GM21447 (cell line): ENCODE results near the gene YIPF1.
"Not testable (repeated sequence)": the region's sequence is repeated elsewhere in the genome, so short reads cannot be mapped to it uniquely, and the experiment has no call there.

ENCODE experiments used
- ATAC-seq: cut with Tn5 transposase; IDR thresholded peaks from one replicate; pipeline ENCODE4 v1.9.1; 2021; ENCODE audit not compliant: unreplicated experiment

The YIPF1 gene

DNA sequence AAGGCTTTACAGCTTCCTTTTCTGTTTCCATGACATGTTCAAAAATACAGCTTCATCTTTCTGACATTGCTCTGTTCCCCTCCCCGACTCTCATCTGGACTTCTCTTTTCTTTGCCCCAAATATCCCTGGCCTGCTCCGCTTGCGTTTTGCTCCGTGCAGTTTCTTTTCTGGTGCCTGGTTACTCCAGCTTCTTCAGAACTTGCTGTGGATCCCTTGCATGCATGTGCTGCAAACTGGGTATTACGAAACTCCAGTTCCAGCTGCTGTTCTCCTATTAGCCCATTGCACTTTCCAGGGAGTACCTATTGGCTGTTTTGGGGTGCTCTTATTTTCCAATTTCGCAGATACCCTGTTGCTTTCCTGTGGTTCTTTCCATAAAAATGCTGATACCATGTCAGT, 41.6 kb downstream of the YIPF1 start:
- no peak for ATAC-seq

GRCh38 chr1:53842347-53842746, 47.2 kb downstream of the YIPF1 start:
- no peak for ATAC-seq

DNA sequence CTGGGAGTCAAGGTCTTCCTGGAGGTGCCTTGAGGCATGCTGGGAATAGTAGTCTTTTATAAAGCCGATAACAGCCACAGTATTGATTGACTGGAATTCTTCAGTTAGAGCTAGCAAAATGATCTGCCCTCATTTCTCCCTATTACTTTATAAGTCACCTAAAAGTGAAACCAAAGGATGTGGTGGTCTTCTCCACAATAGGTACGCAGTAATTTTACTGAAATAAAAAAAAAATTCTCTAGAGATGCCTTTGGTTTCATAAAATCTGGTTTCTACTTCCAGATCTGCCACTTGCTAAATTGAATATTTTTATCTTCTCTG, 51.0 kb downstream of the YIPF1 start:
- no peak for ATAC-seq

DNA sequence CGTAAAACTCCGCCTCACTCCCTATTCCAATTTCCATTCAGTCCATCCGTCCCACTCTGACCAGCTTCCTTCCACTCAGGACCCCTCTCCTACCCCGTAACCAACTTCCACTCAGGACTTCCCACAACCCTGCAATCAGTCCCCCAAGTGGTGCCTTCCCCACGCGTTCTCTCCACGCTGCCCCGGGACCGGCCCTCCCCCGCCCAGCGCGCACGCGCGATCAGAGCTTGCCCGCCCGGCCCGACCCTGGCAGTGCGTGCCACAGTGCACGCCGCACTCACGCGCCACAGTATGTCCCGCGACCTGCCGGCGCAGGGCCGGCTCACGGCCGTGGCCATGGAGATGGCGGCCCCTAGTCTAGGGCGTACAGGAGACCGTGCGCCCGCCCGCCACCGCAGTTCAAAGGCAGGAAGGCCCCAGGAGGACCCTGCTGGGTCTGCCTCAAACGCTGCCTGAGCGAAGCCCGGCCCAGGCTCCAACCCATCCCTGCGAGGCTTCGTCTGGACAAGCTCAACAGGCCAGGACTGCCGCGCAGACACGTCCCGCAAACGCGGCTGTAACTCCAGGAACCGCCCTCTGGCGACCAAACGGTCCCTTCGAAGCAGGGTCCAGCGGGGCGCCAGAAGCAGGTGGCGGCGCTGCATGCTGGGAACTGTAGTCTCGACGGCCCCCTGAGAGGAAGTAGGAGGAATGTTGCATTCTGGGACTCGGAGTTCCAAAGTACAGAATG, 51.5 kb downstream of the YIPF1 start, which contains the start of gene NDC1:
Gene NDC1 (minus strand): TSS at position 373 of the 730 bp plus-strand sequence. CDS start 35 bp downstream, at position 338.
- peak; percentile 87 for ATAC-seq

DNA sequence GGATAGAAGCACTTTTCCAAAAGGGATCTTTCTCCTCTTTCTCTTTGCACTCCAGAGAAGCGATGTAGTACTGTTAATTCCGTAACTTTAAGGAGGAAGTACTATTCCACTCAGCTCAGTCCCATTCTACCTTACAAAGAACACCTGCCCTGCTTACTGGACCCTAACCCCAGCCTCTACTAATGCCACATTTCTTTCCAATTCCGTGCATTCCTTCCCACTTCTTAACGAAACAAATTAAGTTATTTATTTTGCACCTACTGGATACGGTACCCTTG, 52.0 kb downstream of the YIPF1 start:
- ATAC-seq, result no peak

- no peak for ATAC-seq
These were observed 54.1 kb downstream of the YIPF1 start for GRCh38 chr1:53835491-53835890.

- ATAC-seq, result no peak
These were observed 54.8 kb downstream of the YIPF1 start for GRCh38 chr1:53834776-53835175.

- no peak for ATAC-seq
These were observed 56.2 kb downstream of the YIPF1 start for GRCh38 chr1:53833393-53833792.

DNA sequence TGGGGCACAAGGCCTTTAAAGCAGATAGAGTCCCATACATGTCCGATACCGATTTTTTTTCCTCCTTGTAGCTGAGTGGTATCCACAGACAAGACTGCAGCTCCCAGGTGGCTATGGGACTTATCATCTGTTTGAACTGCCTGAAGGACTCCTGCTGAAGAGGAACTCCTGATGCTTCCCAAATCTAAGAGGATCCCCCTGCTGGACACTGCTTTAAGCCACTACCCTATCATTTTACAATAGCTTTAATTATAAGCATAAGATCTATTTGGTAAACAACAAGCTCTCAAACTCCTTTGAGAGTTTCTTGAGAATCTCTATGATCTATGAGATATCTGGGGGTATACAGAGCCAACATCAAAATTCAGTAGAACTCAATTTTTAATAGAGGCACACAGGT, 63.2 kb downstream of the YIPF1 start:
- ATAC-seq, result no peak

GRCh38 chr1:53825306-53825705, 64.3 kb downstream of the YIPF1 start:
- no peak for ATAC-seq

- ATAC-seq, result no peak
These were observed 66.7 kb downstream of the YIPF1 start for GRCh38 chr1:53822931-53823330.

- ATAC-seq, result no peak
These were observed 68.2 kb downstream of the YIPF1 start for GRCh38 chr1:53821380-53821779.

DNA sequence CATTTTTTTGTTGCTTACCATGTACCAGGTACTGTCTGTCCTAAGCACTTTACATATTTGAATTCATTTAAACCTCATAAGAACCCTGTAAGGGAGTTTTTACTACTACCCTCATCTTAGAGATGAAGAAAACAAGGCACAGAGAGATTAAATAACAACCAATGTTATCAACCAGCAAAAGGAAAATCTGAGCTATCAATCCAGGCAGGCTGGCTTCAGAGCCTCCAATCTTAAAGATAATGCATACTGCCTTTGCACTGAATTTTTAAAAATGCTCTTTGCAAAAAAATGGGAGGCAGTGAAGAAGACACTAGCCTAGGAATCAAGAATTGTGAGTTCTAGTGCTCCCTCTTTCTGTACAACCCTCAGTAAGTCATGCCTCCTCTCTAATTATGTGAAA, 70.2 kb downstream of the YIPF1 start:
- ATAC-seq, result no peak

DNA sequence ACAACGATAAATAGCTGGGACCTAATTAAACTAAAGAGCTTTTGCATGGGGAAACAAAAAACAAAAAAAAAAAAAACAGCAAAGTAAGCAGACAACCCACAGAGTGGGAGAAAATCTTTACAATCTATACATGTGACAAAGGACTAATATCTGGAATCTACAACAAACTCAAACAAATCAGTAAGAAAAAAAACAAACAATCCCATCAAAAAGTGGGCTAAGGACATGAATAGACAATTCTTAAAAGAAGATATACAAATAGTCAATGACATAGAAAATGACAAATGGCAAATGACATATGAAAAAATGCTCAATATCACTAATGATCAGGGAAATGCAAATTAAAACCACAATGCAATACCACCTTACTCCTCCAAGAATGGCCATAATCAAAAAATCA, 73.0 kb downstream of the YIPF1 start:
- ATAC-seq, result not testable (repeated sequence)

- not testable (repeated sequence) for ATAC-seq
These were observed 74.1 kb downstream of the YIPF1 start for GRCh38 chr1:53815484-53815883.

DNA sequence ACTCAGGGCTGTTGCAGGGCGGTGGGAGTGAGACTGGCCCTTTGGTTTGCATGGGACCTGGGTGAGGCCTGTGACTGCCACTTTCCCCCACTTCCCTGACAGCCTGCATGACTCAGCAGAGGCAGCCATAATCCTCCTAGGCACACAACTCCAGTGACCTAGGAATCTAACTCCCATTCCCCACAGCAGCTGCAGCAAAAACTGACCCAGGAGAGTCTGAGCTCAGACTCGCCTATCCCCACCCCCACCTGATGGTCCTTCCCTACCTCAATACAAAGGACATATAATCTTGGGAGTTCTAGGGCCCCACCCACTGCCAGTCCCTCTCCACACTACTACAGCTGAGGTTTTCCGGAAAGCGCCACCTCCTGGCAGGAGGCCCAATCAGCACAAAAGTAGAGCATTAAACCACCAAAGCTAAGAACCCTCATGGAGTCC, 78.2 kb downstream of the YIPF1 start:
- ATAC-seq, result no peak

- ATAC-seq, result no peak
These were observed 79.1 kb downstream of the YIPF1 start for GRCh38 chr1:53810497-53810896.

- ATAC-seq, result no peak
These were observed 79.6 kb downstream of the YIPF1 start for GRCh38 chr1:53810007-53810406.

- no peak for ATAC-seq
These were observed 81.7 kb downstream of the YIPF1 start for GRCh38 chr1:53807916-53808315.

DNA sequence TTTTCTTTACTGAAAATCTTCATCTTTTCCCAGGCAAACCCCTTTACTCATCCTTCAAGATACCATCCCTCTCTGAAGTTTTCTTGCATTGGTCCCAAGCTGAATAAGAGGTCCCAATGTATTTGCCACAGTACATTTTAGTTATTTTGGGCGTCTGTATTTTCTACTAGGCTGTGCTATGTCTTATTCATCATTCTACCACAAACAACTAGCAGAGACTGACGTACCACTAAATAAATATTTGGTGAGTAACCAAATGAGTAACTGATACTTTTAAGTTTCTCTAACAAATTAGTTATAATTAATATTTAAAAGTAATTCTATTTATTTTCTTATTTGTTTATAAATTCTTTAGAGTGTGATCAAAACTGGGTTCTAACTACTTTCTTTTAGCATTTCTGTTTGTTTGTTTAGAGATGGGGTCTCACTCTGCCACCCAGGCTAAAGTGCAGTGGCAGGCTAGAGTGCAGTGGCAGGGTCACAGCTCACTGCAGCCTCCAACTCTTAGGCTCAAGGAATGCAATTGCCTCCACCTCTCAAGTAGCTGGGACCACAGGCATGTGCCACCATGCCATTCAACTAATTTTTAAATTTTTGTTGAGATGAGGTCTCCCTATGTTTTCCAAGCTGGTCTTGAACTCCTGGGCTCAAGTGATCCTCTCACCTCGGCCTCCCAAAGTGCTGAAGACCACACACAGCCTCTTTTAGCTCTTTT, 84.6 kb downstream of the YIPF1 start:
- no peak for ATAC-seq

DNA sequence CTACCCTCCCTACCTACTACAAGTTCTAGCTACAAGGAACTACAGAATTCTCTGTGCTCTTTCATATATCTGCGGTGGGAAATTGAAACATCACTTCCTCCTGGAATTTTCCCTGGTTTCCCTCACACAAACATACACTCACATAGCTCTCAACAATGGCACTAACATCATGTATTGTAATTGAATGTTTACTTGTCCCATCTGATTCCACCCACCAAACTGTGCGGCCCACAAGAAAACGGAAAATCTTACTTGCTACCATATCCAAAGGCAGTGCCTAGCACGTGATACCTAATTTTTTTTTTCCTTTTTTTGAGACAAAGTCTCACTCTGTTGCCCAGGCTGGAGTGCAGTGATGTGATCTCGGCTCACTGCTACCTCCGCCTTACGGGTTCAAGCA, 85.4 kb downstream of the YIPF1 start:
- ATAC-seq, result no peak
